ENCODE measurements around the gene ATG7.
"Not testable (repeated sequence)": the region's sequence is repeated elsewhere in the genome, so short reads cannot be mapped to it uniquely, and the experiment has no call there.

ATG7 gene

DNA sequence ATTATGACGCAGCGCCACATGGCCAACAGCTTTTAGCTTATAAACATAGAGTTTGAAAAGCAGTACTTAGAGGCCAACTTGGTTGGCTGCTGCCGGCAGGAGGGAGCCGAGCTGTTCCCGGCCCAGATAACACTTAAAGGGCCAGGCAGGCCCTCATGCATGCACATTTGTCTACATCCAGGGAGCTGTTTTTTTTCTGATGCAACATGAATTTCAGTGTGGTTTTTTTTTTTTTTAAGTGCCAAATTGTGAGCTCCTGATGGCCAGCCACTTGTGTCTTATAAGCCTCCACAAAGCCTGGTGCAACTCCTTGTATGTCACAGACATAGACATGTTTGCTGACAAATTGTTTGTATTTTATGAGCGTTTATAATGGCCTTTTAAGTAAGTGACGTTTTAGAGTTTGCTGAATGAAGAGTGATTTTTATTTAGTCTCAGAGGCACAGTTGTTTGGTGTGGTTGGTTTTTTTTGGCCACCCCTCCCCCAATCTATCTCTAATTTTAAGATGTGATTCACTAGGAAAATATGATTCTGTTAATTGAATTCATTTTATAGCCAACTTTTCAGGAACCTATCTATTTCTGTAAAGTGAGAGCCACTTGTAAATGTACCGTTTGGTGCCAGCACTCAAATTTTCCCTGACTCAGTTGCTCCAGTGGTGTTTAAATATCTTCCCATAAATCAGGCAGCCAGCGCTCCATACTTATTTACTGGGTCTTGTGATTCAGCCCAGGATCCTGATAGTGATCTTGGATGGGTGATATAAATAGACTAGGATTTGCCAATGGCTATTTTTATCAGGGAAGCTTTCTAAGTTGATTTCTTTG lies 237.2 kb downstream of the ATG7 start:
- H3K4me3 ChIP-seq (ENCODE audit: low read length), result no peak overlapping the region
- DNase-seq (ENCODE audit: low read depth, low spot score), result no peak

DNA sequence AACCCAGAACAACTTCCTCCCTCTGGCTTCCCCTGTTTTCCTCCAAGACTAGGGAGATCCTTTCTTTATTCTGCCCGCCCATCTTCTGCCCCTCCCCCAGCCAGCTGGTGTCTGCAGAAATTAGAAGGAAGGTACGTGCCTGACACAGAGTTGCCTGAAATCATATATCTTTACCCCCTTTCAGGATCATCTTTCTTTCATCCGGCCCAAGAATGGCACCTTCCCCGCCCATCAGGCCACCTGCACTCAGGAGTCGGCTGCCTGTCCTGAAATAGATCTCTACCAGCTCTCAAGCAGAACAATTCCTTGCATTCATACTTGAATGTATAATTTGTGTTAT lies 237.8 kb downstream of the ATG7 start:
- no peak overlapping the region for H3K4me3 ChIP-seq (ENCODE audit: low read length)
- DNase-seq (ENCODE audit: low read depth, low spot score), result no peak

DNA sequence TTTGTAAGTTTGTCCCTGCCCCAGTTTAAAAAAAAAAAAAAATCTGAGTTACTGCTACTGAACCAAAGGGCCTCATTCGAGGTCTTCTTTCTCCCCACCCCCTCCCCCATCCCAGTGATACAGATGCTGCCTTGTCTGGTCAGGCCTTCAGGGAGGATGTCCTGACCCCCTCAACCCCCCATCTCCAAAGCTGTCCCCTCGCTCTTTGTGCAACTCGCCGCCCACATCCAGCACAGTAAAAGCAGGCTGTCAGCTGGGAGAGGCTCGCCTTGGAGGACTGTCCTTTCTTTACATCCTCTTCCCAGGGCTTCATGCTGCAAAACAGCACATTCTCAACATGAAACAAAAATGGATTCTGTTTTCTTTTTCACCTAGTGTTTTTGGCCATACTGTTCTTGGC lies 238.2 kb downstream of the ATG7 start:
- DNase-seq (ENCODE audit: low read depth, low spot score), result no peak

DNA sequence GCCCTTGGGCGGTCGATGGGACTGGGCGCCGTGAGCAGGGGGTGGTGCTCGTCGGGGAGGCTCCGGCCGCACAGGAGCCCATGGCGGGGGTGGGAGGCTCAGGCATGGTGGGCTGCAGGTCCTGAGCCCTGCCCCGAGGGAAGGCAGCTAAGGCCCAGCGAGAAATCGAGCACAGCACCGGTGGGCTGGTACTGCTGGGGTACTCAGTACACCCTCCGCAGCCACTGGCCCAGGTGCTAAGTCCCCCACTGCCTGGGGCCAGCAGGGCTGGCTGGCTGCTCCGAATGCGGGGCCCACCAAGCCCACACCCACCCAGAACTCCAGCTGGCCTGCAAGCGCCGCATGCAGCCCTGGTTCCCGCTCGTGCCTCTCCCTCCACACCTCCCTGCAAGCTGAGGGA lies 239.4 kb downstream of the ATG7 start:
- DNase-seq (ENCODE audit: low read depth, low spot score); H3K4me3 ChIP-seq (ENCODE audit: low read length): not testable (repeated sequence)

More for the DNA sequence above, 238.2 kb downstream of the ATG7 start:
- no peak overlapping the region for H3K4me3 ChIP-seq (ENCODE audit: low read length)

DNA sequence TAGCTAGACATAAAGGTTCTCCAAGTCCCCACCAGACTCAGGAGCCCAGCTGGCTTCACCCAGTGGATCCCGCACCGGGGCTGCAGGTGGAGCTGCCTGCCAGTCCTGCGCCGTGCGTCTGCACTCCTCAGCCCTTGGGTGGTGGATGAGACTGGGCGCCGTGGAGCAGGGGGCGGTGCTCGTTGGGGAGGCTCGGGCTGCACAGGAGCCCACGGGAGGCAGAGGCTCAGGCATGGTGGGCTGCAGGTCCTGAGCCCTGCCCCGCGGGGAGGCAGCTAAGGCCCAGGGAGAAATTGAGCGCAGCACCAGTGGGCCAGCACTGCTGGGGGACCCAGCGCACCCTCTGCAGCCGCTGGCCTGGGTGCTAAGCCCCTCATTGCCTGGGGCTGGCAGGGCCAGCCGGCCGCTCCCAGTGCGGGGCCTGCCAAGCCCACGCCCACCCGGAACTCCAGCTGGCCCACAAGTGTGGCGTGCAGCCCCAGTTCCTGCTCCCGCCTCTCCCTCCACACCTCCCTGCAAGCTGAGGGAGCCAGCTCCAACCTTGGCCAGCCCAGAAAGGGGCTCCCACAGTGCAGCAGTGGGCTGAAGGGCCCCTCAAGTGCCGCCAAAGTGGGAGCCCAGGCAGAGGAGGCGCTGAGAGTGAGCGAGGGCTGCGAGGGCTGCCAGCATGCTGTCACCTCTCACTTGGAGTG lies 241.1 kb downstream of the ATG7 start:
- not testable (repeated sequence) for DNase-seq (ENCODE audit: low read depth, low spot score); H3K4me3 ChIP-seq (ENCODE audit: low read length)

DNA sequence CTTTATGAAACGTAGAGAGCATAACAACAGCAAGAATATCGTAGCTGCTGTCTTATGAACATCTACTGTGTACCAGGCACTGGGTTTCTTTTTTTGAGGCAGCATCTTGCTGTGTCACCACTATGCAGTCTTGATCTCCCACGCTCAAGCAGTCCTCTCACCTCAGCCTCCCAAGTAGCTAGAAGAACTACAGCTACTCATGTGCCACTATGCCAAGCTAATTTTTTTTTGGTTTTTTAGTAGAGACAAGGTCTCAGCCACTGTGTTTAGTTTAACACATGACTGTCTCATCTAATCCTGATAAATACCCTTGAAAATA lies 241.6 kb downstream of the ATG7 start:
- no peak overlapping the region for H3K4me3 ChIP-seq (ENCODE audit: low read length)
- no peak for DNase-seq (ENCODE audit: low read depth, low spot score)

DNA sequence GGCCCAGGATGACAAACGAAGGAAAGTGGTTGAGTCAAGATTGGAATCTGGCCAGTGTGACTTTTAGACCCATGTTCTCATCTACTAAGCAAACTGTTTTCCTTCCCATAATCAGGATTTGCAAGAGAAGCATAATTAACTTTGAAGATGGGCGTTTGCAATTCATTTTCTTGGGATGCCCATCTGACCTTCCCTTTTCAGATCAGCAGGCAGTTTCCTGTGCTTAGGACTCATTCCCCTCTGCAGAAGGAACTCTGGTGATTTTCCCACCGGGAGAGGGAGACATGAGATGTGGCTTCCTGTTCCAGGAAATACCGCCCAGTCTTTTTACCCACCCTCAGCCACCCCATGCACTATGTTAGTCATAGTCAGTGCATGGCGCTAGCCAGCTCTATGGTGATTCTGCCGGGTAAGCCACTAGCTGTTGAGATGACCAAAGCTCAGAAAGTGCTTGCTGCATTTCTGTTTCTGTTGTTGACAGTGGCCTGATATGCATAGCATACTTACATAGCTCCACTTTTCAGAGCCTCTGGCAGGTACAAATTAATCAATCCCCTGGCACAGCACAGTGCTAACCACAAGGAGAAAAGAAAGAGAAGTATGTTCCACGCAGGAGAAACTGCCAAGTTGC lies 242.1 kb downstream of the ATG7 start:
- no peak for DNase-seq (ENCODE audit: low read depth, low spot score)
- H3K4me3 ChIP-seq (ENCODE audit: low read length), result no peak overlapping the region

DNA sequence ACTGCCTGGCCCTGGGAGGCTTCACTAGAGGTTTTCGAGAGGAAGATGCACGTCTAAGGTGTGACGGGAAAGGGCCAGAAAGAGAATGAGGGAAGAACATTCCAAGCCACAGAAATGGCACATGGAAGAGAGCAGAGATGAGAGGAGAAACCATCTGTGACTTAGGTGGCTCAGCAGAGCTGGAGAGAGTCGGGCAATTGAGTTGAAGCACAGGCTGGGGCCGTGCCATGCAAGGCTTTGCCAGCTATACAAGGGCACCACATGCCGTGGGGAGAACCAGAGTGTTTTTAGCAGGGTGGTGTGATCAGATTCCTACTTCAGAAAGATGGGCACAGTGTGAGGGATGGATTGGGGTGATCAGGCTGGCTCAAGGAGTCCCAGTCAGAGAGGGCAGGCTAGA lies 245.4 kb downstream of the ATG7 start:
- no peak overlapping the region for H3K4me3 ChIP-seq (ENCODE audit: low read length)
- no peak for DNase-seq (ENCODE audit: low read depth, low spot score)

DNA sequence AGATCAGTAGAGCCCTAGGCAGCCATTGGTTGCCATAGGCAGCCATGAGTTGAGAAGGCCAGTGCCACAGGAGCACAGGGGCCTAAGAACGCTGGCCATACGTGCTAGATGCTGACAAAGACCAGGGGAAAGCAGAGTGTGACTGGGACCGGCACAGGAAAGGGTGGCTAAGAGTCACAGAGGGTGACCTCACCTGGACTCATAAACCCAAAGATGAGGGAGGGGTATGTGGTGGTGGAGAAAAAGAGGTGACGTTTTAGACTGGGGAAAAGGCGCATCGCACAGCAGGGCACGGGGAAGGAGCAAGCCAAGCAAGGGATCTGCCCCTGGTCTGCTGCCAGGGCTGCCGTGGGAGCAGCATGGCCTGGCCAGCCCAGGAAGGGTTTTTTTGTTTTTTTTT lies 249.0 kb downstream of the ATG7 start:
- DNase-seq (ENCODE audit: low read depth, low spot score), result no peak
- H3K4me3 ChIP-seq (ENCODE audit: low read length), result no peak overlapping the region

DNA sequence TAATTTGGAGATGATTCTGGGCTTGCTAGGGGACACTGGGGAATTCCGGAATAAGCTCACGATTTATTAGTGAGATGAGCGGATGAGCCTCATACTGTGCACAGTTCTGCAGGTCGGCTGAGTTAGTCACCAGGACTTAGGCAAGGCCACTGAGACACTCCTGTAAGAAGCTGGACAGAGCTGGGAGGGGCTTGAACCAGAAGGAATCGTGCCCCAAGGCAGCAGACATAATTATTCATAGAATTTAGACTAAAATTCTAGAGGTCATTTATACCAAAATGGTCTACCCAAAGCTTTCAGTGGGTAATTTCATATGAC lies 250.2 kb downstream of the ATG7 start:
- H3K4me3 ChIP-seq (ENCODE audit: low read length), result no peak overlapping the region
- DNase-seq (ENCODE audit: low read depth, low spot score), result no peak

DNA sequence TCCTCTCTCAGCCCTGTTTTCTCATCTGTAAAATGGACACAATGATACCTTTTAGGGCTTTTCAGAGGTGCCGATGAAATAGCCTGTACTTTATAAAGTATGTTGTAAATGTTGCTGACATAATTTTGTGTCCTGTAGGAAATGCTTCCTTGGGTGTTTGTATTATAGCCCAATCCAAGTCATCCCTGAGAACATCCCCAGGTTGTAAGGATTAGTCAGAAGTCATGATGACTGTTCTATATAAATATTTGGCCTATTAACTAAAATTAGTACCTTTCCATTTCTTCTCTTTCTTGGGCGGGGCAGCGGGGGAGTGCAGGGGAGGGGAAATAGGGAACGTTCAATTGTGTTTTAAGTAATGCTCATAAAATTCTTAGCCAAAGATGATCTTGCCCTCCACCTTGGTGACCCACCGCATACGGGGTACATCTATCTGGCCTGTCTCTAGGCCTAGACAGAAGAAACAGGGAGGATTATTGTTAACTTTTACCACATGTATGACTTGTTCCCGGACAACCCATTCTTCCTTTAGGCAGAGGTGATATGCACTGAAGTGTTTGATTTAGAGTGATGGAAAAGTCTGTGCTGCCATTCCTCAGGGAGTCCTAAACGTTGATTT lies 250.9 kb downstream of the ATG7 start:
- H3K4me3 ChIP-seq (ENCODE audit: low read length), result no peak overlapping the region
- DNase-seq (ENCODE audit: low read depth, low spot score), result no peak

DNA sequence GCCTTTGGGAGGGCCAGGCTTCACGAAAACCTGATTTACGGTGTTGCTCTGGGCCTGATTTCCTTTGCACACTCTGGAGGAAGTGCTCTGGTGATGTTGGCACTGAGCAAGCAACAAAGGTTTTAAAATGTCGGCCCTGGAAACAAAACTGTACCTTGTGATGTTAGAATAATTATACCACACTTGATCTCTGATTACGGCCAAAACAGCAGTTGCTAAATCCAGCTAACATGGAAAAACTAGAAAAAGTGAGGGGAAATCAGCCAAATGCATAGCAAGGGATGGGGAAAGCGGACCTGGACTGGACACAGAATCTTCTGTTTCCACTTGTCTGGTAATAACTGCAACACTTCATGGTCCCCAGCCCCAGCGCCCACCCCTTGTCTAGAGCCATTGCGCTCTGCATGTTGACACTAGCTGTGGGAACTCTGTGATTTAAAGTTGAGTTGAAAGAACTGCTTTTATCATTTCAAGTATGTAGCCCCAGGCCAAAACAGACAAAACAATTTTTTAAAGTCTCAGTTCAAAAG lies 251.4 kb downstream of the ATG7 start:
- no peak overlapping the region for H3K4me3 ChIP-seq (ENCODE audit: low read length)
- no peak for DNase-seq (ENCODE audit: low read depth, low spot score)

DNA sequence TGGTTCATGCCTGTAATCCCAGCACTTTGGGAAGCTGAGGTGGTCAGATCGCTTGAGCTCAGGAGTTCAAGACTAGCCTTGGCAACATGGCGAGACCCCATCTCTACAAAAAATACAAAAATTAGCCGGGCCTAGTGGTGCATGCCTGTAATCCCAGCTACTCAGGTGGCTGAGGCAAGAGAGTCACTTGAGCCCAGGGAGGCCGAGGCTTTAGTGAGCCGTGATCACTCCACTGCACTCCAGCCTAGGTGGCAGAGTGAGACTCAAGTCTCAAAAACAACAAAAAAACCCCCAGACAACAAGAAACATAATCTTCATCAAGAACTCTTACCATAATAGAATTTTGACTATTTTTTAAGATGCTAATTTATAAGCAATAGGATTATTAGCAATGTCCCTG lies 253.9 kb downstream of the ATG7 start:
- not testable (repeated sequence) for DNase-seq (ENCODE audit: low read depth, low spot score); H3K4me3 ChIP-seq (ENCODE audit: low read length)

DNA sequence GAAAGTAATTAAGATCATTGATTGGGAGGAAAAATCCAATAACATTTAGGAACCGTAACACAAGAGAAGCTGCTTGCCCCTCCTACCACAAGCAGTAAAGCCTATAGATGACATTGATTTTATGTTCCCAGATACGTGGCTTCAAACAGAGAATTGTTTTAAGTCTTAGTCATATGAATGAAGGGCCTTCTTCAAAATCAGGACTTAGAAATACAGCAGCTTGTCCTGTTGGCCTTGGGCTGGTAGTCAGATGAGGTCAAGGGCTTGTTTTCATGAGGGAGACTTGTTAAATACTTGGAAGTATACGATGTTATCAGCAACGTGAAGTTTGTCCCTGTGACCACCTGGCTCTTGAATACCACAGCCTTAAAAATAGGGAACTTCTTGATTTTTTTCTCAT lies 257.1 kb downstream of the ATG7 start:
- no peak for DNase-seq (ENCODE audit: low read depth, low spot score)

DNA sequence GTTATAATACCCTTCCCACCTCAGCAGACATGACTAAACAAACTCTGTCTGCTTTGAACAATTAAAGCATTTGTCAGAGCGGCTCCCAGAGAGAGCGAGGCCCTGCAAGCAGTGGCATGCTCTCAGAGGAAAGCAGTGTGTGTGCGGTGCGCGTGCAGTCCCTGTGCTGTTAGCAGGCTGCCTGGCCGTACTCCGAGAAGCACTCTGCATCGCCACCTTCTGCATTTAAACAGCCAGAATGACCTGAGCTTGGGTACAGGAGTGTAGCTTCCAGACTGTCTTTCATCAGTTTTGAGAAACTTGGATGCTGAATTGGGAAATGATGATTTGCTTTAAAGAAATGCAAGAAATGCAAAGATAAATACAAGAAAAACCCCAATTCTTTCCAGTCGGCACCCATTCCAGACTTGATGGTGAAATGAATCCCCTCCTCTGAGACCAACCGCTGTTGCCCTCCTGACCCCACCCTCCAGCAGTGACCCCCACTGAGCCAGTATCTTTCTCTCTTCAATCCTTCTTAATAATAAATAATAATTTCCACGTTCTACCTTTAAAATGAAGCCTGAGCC lies 258.0 kb downstream of the ATG7 start:
- no peak overlapping the region for H3K4me3 ChIP-seq (ENCODE audit: low read length)
- no peak for DNase-seq (ENCODE audit: low read depth, low spot score)

More for the DNA sequence above, 257.1 kb downstream of the ATG7 start:
- H3K4me3 ChIP-seq (ENCODE audit: low read length), result no peak overlapping the region

DNA sequence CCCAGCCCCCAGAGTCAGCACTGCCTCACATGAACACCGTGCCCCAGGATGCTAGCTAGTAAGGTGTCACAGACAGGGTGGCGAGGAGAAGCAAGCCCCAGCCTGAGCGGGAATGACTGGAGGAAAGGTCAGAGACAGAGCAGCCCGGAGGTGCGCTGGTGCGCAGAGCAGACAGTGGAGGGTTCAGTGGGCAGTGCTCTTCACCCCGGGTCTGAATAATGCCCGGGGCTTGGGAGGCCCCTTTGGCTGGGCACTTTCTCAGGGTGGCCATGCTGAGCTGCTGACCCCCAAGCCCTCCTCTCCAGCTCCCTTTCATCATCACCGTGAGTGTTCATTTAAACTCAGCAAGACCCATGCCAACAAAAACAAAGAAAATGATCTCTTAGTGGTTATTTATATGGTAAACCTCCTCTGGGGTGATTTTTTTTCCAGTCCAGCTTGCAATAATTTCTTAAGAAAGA lies 260.8 kb downstream of the ATG7 start:
- no peak for DNase-seq (ENCODE audit: low read depth, low spot score)
- no peak overlapping the region for H3K4me3 ChIP-seq (ENCODE audit: low read length)

DNA sequence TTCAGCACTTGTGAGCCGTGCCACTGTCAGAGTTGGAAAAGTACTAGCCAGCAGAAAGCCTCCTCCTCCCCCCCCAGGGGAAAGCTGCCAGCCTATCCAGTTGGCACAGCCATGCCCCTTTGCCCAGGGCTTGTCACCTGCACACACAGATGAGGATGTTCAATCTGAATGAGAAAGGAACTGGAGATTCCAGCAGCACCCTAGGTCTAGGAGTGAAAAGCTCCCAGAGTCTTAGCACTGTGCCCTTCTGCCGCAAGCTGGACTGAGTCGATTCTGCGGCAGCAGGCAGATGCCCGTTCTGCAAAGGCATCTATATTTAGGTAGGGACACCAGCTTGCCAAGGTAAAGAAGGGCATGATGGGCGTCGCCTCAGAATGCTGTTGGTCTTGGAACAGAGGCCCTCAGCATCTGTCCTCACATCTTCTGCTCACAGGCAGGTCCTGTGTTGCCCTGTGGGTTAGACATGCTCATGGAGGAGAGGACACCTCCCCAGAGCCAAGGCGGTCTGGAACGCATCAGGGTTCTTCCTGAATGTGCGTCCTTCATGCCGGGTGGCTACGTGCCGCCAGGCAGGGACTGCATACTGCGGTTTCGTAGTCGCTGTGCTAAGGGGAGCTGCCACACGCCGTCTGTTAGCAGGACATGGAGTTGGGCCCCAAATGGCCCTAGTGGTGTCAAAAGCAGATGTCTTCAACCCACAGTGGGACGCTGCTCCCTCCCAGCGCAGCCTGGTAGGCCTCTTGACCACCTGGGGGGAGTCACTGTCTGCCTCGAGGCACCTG lies 262.0 kb downstream of the ATG7 start:
- H3K4me3 ChIP-seq (ENCODE audit: low read length), result no peak overlapping the region
- DNase-seq (ENCODE audit: low read depth, low spot score), result no peak

DNA sequence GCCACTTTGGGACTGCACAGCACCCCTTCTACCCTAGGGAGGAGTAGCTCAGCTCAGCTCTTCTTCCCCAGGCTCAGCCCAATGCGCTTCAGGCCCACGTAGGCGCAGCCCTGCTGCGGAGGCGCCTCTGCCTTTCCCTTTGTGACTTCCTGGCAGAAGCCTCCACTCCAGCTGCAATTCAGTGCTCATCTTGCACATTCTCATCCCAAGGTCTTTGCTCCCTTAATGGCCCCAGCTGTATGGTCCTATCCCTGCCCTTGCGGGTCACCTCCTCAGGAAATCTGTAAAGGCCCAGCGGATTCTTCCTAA lies 262.6 kb downstream of the ATG7 start:
- no peak overlapping the region for H3K4me3 ChIP-seq (ENCODE audit: low read length)
- no peak for DNase-seq (ENCODE audit: low read depth, low spot score)
